Measurements from ENCODE around the gene ARHGAP20. TPM values are rescaled to one million over a fixed set of nuclear protein-coding genes. Genes with fewer than 3 reads are reported as not detected.

The ARHGAP20 gene
- total and polyA plus RNA-seq, 8 donors, result 0.80 to 33.9 (median 4.2) TPM; not detected in 1

DNA sequence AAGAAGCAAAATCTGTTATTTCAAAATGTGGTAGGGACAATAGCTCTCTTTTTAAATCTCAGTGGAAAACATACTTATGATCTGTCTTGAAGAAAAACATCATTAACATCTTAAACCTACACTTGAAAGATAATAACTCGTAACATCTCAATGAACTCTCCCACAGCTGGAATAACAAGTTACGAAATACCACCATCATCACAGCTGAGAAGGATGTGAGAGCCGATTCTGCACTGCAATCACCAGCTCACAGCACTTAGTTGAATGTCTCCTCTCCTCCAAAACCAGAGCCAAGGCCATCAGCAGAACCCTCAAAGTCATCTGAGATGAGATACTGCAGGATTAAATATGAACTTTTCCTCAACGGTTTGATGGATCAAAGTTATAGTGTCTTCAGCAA lies 124.3 kb downstream of the ARHGAP20 start:
- H3K27me3 ChIP-seq, result no peaks in the 10 kb centered on the region
- intact Hi-C loops (cut with DNase I; ENCODE audit: low total_unique reads), result no loop called here
- peaks cover 3 to 31% (median 19%) of the 10 kb centered on the region in 4 donors for H3K36me3 ChIP-seq
- H3K27ac ChIP-seq, result no peak overlapping the region
- no peak overlapping the region for H3K4me3 ChIP-seq
- TF ChIP-seq POLR2AphosphoS5 (IDR thresholded peaks at IDR 0.05) (no peak), EP300 (IDR thresholded peaks at IDR 0.05) (no peak), POLR2A (IDR thresholded peaks at IDR 0.05) (no peak)
- TF ChIP-seq, protein P1, sequence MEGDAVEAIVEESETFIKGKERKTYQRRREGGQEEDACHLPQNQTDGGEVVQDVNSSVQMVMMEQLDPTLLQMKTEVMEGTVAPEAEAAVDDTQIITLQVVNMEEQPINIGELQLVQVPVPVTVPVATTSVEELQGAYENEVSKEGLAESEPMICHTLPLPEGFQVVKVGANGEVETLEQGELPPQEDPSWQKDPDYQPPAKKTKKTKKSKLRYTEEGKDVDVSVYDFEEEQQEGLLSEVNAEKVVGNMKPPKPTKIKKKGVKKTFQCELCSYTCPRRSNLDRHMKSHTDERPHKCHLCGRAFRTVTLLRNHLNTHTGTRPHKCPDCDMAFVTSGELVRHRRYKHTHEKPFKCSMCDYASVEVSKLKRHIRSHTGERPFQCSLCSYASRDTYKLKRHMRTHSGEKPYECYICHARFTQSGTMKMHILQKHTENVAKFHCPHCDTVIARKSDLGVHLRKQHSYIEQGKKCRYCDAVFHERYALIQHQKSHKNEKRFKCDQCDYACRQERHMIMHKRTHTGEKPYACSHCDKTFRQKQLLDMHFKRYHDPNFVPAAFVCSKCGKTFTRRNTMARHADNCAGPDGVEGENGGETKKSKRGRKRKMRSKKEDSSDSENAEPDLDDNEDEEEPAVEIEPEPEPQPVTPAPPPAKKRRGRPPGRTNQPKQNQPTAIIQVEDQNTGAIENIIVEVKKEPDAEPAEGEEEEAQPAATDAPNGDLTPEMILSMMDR (IDR thresholded peaks at IDR 0.05), result no peak
- no peaks in the 10 kb centered on the region for H3K4me1 ChIP-seq
- WGBS, 5 donors, result 47 to 87% (median 62%) methylated on average over 4 of the region's 4 CpGs
- no peak for DNase-seq
- no peaks in the 10 kb centered on the region for H3K9me3 ChIP-seq

DNA sequence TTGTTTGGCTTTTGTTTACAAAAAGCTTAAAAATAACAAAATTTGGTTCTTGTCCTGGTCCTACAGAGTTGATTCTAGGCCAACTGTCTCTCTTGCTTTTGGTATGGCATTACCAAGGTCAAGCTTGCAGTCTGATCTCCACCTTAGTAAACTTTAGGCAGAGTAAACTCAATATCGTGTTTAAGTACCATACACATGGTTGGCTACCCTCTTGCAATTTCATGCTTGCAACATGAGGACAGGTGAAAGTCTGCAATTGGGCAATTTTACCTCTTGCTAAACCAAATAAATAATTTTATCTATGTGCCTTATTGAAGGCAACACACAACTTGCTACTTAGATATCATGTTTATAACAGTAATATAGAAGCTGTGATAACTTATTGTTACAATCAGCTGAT lies 125.1 kb downstream of the ARHGAP20 start:
- Histone ChIP-seq H3K27ac (no peak overlapping the region), H3K4me3 (no peak overlapping the region), H3K9me3 (no peaks in the 10 kb centered on the region), H3K4me1 (no peaks in the 10 kb centered on the region), H3K27me3 (no peaks in the 10 kb centered on the region), H3K36me3 (peaks cover 3 to 38% (median 21%) of the 10 kb centered on the region in 4 donors)
- no peak for DNase-seq
- TF ChIP-seq EP300 (IDR thresholded peaks at IDR 0.05) (no peak), POLR2A (IDR thresholded peaks at IDR 0.05) (no peak), POLR2AphosphoS5 (IDR thresholded peaks at IDR 0.05) (no peak)
- TF ChIP-seq, protein P1 (IDR thresholded peaks at IDR 0.05), result no peak
- WGBS, 5 donors, result 66 to 85% (median 84%) methylated on average over 1 of the region's 1 CpG
- intact Hi-C loops (cut with DNase I; ENCODE audit: low total_unique reads), result no loop called here

DNA sequence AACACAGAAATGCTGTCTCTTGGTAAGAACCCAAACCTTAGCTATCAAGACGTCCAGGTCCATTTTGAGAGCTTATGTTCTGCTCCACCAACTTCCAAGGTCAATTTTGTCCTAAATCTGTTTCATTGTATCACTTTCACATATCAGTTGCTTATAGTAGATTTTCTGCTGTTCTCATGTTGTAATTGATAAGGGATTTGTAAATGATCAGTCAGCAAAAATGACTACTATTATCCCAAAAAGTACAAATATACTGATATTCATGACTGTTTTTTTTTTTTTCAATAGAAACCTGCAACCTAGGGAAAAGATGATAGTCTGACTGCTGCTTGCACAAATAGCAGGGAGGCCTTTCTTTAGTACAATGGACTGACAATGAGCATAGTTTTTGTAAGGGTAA lies 128.1 kb downstream of the ARHGAP20 start:
- Histone ChIP-seq H3K27ac (no peak overlapping the region), H3K4me3 (no peak overlapping the region), H3K4me1 (no peaks in the 10 kb centered on the region), H3K9me3 (no peaks in the 10 kb centered on the region), H3K36me3 (peaks cover 0 to 51% (median 28%) of the 10 kb centered on the region in 4 donors), H3K27me3 (no peaks in the 10 kb centered on the region)
- 86 to 91% (median 88%) methylated on average over 1 of the region's 1 CpG for WGBS, 5 donors
- no peak for DNase-seq
- no peak for TF ChIP-seq EP300 (IDR thresholded peaks at IDR 0.05)
- TF ChIP-seq POLR2AphosphoS5 (IDR thresholded peaks at IDR 0.05), result no peak
- TF ChIP-seq, protein P1 (IDR thresholded peaks at IDR 0.05), result no peak
- no peak for TF ChIP-seq POLR2A (IDR thresholded peaks at IDR 0.05)
- intact Hi-C loops (cut with DNase I; ENCODE audit: low total_unique reads), result no loop called here

DNA sequence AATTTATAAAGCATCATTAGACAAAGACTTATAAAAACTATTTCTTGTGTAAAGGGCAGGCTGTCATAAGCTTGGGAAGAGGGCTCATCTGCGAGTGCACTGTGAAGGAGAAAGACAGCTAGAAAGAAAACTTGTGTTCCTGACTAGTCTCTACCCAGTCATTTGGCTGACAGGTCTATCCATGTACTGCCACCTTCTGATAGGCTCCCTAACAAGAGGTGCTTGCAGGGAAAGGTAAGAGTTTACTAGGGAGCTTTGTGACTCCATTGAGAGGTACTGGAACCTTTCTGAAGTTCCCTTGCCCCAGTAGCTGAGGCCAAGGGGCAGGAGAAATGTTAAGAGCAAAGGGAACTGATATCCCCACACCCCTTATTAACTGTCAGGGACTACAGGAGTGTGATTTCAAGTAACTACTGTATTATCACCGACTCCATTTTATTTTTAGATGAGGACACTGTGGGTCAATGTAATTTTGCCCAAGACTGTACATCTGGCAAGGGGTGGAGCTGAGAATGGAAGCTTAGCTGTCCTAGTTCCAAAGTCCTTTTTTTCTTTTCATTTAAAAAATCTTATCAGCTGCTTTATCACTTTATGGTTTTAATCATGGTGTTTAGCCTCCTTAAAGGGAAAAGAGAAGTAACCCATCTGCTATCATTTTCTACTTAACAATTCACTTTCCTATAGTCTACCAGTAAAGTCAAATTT lies 129.4 kb downstream of the ARHGAP20 start:
- DNase-seq, result no peak
- Histone ChIP-seq H3K36me3 (peaks cover 0 to 57% (median 32%) of the 10 kb centered on the region in 4 donors), H3K9me3 (no peaks in the 10 kb centered on the region), H3K27me3 (no peaks in the 10 kb centered on the region), H3K4me1 (no peaks in the 10 kb centered on the region), H3K4me3 (no peak overlapping the region), H3K27ac (no peak overlapping the region)
- TF ChIP-seq, protein P1 (IDR thresholded peaks at IDR 0.05), result no peak
- no peak for TF ChIP-seq POLR2A (IDR thresholded peaks at IDR 0.05)
- 67 to 75% (median 71%) methylated on average over 2 of the region's 2 CpGs for WGBS, 5 donors
- intact Hi-C loops (cut with DNase I; ENCODE audit: low total_unique reads), result no loop called here

Data from stomach (tissue), 9 donors.